Motor neuron (in vitro differentiated cells): ENCODE results near the gene TRIAP1. TPM values are rescaled to one million over a fixed set of nuclear protein-coding genes. Genes with fewer than 3 reads are reported as not detected.

Source experiments
- ATAC-seq, 8 experiments: fragments of 200-7000 bp; cut with Tn5 transposase; replicated peaks in 6 of 8; 2 replicates each; pipeline ENCODE4 v1.8.0; 2021; ENCODE audit warnings: mild to moderate bottlenecking in 8 of 8, moderate library complexity in 8 of 8
- H3K27ac ChIP-seq, 2 donors: fragments of 250-450 bp; sonication (Bioruptor Pico); 2 replicates each; pipeline ENCODE4 v1.9.0; 2021; ENCODE audit warnings: antibody characterized with exemption in 2 of 2, mild to moderate bottlenecking in 2 of 2, moderate library complexity in 1 of 2
- H3K4me1 ChIP-seq, 2 donors: fragments of 250-450 bp; sonication (Bioruptor Pico); replicated peaks in 1 of 2; 2 replicates each; pipeline ENCODE4 v1.6.1; 2021; ENCODE audit warnings: antibody characterized with exemption in 2 of 2, mild to moderate bottlenecking in 2 of 2, moderate library complexity in 1 of 2
- H3K4me3 ChIP-seq, 5 donors: fragments of 250-450 bp; sonication (Bioruptor Pico); 2 replicates each; pipeline ENCODE4 v1.9.0; 2021; ENCODE audit warnings: antibody characterized with exemption in 5 of 5, mild to moderate bottlenecking in 5 of 5, moderate library complexity in 4 of 5
- WGBS, 10 experiments: fragments of 450-650 bp; shearing (Covaris generic); methylation state at CpG; one replicate each; pipeline ENCODE4 v1.0.0; 2022; 5-methylcytosine and 5-hydroxymethylcytosine counted together
- in situ Hi-C, 9 experiments: fragments of 400-800 bp; cut with MboI; loops; one replicate each; pipeline ENCODE4 v1.15.0; 2021; ENCODE audit warnings: low sequenced_read_pairs in 9 of 9, low pct_unique_long_range_greater_than_20kb in 2 of 9; ENCODE audit not compliant: unreplicated experiment in 9 of 9
- total RNA-seq, 8 experiments: library from RNA; unstranded; fragments of 300-600 nt; gene quantifications; 2 replicates each; pipeline versions ENCODE4 v1.2.3 to v1.2.4, GENCODE V29; 2022

Gene TRIAP1
- total RNA-seq, 8 experiments from 2014 or later: 25.0 to 90.0 (median 41.5) TPM

GRCh38 chr12:120439646-120440247, 6.4 kb downstream of the TRIAP1 start:
- Histone ChIP-seq H3K4me3 (peak overlapping the region; percentile 3 to 99 (median 22)), H3K4me1 (peaks cover 13 to 18% of the 10 kb centered on the region in 2 donors), H3K27ac (no peak overlapping the region)
- WGBS, 10 experiments: 29 to 100% (median 85%) methylated on average over 1 of the region's 6 CpGs; no CpG with 5 or more reads in 6 of the 10 experiments
- in situ Hi-C loops: loop anchor here in 4 of 9 experiments (10.0 to 25.0 kb wide), 3 partner anchors 85 to 115 kb away; partner anchors contain the start of gene PLA2G1B (in 4 of the 4)
- ATAC-seq: peak in 3 of 8 experiments; percentile 8 to 43 (median 16)

- in situ Hi-C loops: loop anchor here in 4 of 9 experiments (10.0 to 25.0 kb wide), 3 partner anchors 84 to 114 kb away; partner anchors contain the start of gene PLA2G1B (in 4 of the 4)
- Histone ChIP-seq H3K27ac (peak overlapping the region; percentile 67 to 88), H3K4me3 (peak overlapping the region; percentile 62 to 99 (median 83)), H3K4me1 (peaks cover 13 to 14% of the 10 kb centered on the region in 2 donors)
- 0 to 80% (median 28%) methylated on average over 1 to 16 of the region's 17 CpGs for WGBS, 10 experiments
- ATAC-seq: peak in 3 of 8 experiments; percentile 2 to 6 (median 3)
Measured at GRCh38 chr12:120438495-120439198, 7.5 kb downstream of the TRIAP1 start.

GRCh38 chr12:120437735-120438494, 8.3 kb downstream of the TRIAP1 start, which contains the start of gene COX6A1:
Gene COX6A1, plus strand, starts transcription at chr12:120438113. Its CDS starts 14 bp downstream, at chr12:120438127.
- peak; percentile 96 to 100 (median 100) for ATAC-seq
- Histone ChIP-seq H3K4me1 (peaks cover 13 to 14% of the 10 kb centered on the region in 2 donors), H3K4me3 (peak within 1 kb of the TSS; percentile 62 to 99 (median 83)), H3K27ac (peak within 1 kb of the TSS; percentile 67 to 88)
- 0 to 6% (median 0%) methylated on average over 2 to 21 of the region's 59 CpGs; no CpG with 5 or more reads in 1 of the 10 experiments for WGBS, 10 experiments
- in situ Hi-C loops: loop anchor here in 4 of 9 experiments (10.0 to 25.0 kb wide), 3 partner anchors 83 to 113 kb away; partner anchors contain the start of gene PLA2G1B (in 4 of the 4)

GRCh38 chr12:120432772-120433525, 13.2 kb downstream of the TRIAP1 start:
- WGBS, 10 experiments: 0 to 77% (median 37%) methylated on average over 1 to 7 of the region's 10 CpGs; no CpG with 5 or more reads in 4 of the 10 experiments
- in situ Hi-C loops: loop anchor here in 4 of 9 experiments (10.0 to 25.0 kb wide), 3 partner anchors 78 to 108 kb away; partner anchors contain the start of gene PLA2G1B (in 4 of the 4)
- no peak for ATAC-seq

GRCh38 chr12:120429368-120429767, 16.8 kb downstream of the TRIAP1 start:
- no peak for ATAC-seq
- Histone ChIP-seq H3K4me3 (no peak overlapping the region), H3K27ac (no peak overlapping the region), H3K4me1 (peaks cover 0 to 8% of the 10 kb centered on the region in 2 donors)
- WGBS, 10 experiments: 33 to 89% (median 62%) methylated on average over 1 to 7 of the region's 7 CpGs; no CpG with 5 or more reads in 4 of the 10 experiments
- in situ Hi-C loops: loop anchor here in 3 of 9 experiments (25.0 kb wide), 1 partner anchor 92 kb away; the partner anchor contains the start of gene PLA2G1B (in 3 of the 3)

More at GRCh38 chr12:120432772-120433525, 13.2 kb downstream of the TRIAP1 start:
- Histone ChIP-seq H3K4me1 (peaks cover 0 to 2% of the 10 kb centered on the region in 2 donors), H3K27ac (no peak overlapping the region), H3K4me3 (no peak overlapping the region)

- Histone ChIP-seq H3K4me1 (peaks cover 0 to 8% of the 10 kb centered on the region in 2 donors), H3K4me3 (no peak overlapping the region), H3K27ac (no peak overlapping the region)
- in situ Hi-C loops: loop anchor here in 3 of 9 experiments (25.0 kb wide), 1 partner anchor 91 kb away; the partner anchor contains the start of gene PLA2G1B (in 3 of the 3)
- WGBS, 10 experiments: 0 to 90% (median 56%) methylated on average over 1 to 7 of the region's 8 CpGs; no CpG with 5 or more reads in 2 of the 10 experiments
- ATAC-seq: peak in 2 of 8 experiments; percentile 54 to 56
Measured at GRCh38 chr12:120428597-120429229, 17.5 kb downstream of the TRIAP1 start.

GRCh38 chr12:120425797-120426196, 20.4 kb downstream of the TRIAP1 start:
- no peak overlapping the region for H3K27ac ChIP-seq
- ATAC-seq: no peak
- H3K4me1 ChIP-seq: peaks cover 0 to 8% of the 10 kb centered on the region in 2 donors
- no peak overlapping the region for H3K4me3 ChIP-seq
- in situ Hi-C loops: loop anchor here in 3 of 9 experiments (25.0 kb wide), 1 partner anchor 88 kb away; the partner anchor contains the start of gene PLA2G1B (in 3 of the 3)
- 32 to 100% (median 64%) methylated on average over 1 to 3 of the region's 3 CpGs; no CpG with 5 or more reads in 2 of the 10 experiments for WGBS, 10 experiments

- 20 to 100% (median 72%) methylated on average over 1 to 6 of the region's 7 CpGs; no CpG with 5 or more reads in 3 of the 10 experiments for WGBS, 10 experiments
- no peak for ATAC-seq
Measured at GRCh38 chr12:120422892-120423456, 23.2 kb downstream of the TRIAP1 start.

GRCh38 chr12:120421701-120422100, 24.5 kb downstream of the TRIAP1 start:
- no peak overlapping the region for H3K4me3 ChIP-seq
- peaks cover 0 to 6% of the 10 kb centered on the region in 2 donors for H3K4me1 ChIP-seq
- in situ Hi-C loops: no loop called here
- 67 to 100% (median 86%) methylated on average over 1 to 4 of the region's 4 CpGs; no CpG with 5 or more reads in 3 of the 10 experiments for WGBS, 10 experiments
- ATAC-seq: no peak
- no peak overlapping the region for H3K27ac ChIP-seq

More at GRCh38 chr12:120422892-120423456, 23.2 kb downstream of the TRIAP1 start:
- Histone ChIP-seq H3K4me3 (no peak overlapping the region), H3K27ac (no peak overlapping the region), H3K4me1 (peaks cover 0 to 6% of the 10 kb centered on the region in 2 donors)
- in situ Hi-C loops: no loop called here

GRCh38 chr12:120417917-120418580, 28.1 kb downstream of the TRIAP1 start:
- no peak for ATAC-seq
- in situ Hi-C loops: no loop called here
- Histone ChIP-seq H3K4me3 (no peak overlapping the region), H3K4me1 (peaks cover 8 to 10% of the 10 kb centered on the region in 2 donors), H3K27ac (no peak overlapping the region)
- WGBS, 10 experiments: 55 to 91% (median 89%) methylated on average over 2 to 4 of the region's 4 CpGs; no CpG with 5 or more reads in 5 of the 10 experiments
